ENCODE measurements around the gene TRIM54.
A peak's percentile ranks its signal among the peaks of the same experiment; 100 is the strongest.
"Not testable (repeated sequence)": the region's sequence is repeated elsewhere in the genome, so short reads cannot be mapped to it uniquely, and the experiment has no call there.

The TRIM54 gene

GRCh38 chr2:27298391-27299080, 16.3 kb downstream of the TRIM54 start (continued):
- TF ChIP-seq, protein P1, sequence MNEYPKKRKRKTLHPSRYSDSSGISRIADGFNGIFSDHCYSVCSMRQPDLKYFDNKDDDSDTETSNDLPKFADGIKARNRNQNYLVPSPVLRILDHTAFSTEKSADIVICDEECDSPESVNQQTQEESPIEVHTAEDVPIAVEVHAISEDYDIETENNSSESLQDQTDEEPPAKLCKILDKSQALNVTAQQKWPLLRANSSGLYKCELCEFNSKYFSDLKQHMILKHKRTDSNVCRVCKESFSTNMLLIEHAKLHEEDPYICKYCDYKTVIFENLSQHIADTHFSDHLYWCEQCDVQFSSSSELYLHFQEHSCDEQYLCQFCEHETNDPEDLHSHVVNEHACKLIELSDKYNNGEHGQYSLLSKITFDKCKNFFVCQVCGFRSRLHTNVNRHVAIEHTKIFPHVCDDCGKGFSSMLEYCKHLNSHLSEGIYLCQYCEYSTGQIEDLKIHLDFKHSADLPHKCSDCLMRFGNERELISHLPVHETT (tag by site-specific recombination; IDR thresholded peaks at IDR 0.05), result no peak
- TF ChIP-seq, protein P2, sequence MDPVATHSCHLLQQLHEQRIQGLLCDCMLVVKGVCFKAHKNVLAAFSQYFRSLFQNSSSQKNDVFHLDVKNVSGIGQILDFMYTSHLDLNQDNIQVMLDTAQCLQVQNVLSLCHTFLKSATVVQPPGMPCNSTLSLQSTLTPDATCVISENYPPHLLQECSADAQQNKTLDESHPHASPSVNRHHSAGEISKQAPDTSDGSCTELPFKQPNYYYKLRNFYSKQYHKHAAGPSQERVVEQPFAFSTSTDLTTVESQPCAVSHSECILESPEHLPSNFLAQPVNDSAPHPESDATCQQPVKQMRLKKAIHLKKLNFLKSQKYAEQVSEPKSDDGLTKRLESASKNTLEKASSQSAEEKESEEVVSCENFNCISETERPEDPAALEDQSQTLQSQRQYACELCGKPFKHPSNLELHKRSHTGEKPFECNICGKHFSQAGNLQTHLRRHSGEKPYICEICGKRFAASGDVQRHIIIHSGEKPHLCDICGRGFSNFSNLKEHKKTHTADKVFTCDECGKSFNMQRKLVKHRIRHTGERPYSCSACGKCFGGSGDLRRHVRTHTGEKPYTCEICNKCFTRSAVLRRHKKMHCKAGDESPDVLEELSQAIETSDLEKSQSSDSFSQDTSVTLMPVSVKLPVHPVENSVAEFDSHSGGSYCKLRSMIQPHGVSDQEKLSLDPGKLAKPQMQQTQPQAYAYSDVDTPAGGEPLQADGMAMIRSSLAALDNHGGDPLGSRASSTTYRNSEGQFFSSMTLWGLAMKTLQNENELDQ (tag by site-specific recombination; IDR thresholded peaks at IDR 0.05; ENCODE audit: low read depth), result no peak
- TF ChIP-seq ZNF777 (tag by site-specific recombination; IDR thresholded peaks at IDR 0.05; ENCODE audit: borderline replicate concordance), result no peak

- POLR2A ChIA-PET; H3K9me3 ChIP-seq (ENCODE audit: control insufficient read depth, insufficient read depth, low read depth, low read length); H3K4me3 ChIP-seq (ENCODE audit: low read depth, low read length); H3K27ac ChIP-seq (ENCODE audit: extremely low read depth, low read depth, low read length); H3K36me3 ChIP-seq (ENCODE audit: control insufficient read depth in 2 of 2, insufficient read depth in 1 of 2, low read length in 2 of 2); H3K4me1 ChIP-seq (ENCODE audit: control insufficient read depth, insufficient read depth, low read length): not testable (repeated sequence)
- CTCF ChIA-PET, result interaction anchor here (4.9 to 17.4 kb wide), 3 partner anchors 8 to 50 kb away, joined by 51 to 211 read pairs (median 61); partner anchors contain the start of gene TRIM54
Observed at GRCh38 chr2:27300606-27301005, 18.4 kb downstream of the TRIM54 start.

- Histone ChIP-seq H3K4me3 (ENCODE audit: low read depth, low read length) (no peak overlapping the region), H3K9me3 (ENCODE audit: control insufficient read depth, insufficient read depth, low read depth, low read length) (no peaks in the 10 kb centered on the region), H3K36me3 (ENCODE audit: control insufficient read depth in 2 of 2, insufficient read depth in 1 of 2, low read length in 2 of 2) (peaks cover 0 to 3% of the 10 kb centered on the region in 2 experiments; a peak in 1 of 3 replicates), H3K27ac (ENCODE audit: extremely low read depth, low read depth, low read length) (no peak overlapping the region), H3K4me1 (ENCODE audit: control insufficient read depth, insufficient read depth, low read length) (no peaks in the 10 kb centered on the region)
- ChIA-PET CTCF (interaction anchor here (0.6 to 17.4 kb wide), 47 partner anchors 9 to 1633 kb away, joined by 3 to 211 read pairs (median 4); partner anchors contain the start of genes AGBL5, MPV17, SLC30A3 and TRIM54), POLR2A (interaction anchor here (1.0 to 1.5 kb wide), 6 partner anchors 8 to 270 kb away, joined by 3 to 10 read pairs (median 4); partner anchors contain the start of genes CAD, GTF3C2 and MPV17)
- 0 out of 2 replicates have a peak, but pooled peaks have one; percentile 13 for TF ChIP-seq PRDM10 (tag by site-specific recombination; IDR thresholded peaks at IDR 0.05)
- TF ChIP-seq FEZF1 (tag by site-specific recombination; IDR thresholded peaks at IDR 0.05), result no peak
- no peak for TF ChIP-seq ZBTB6 (tag by site-specific recombination; IDR thresholded peaks at IDR 0.05)
- no peak for TF ChIP-seq EGR2 (tag by site-specific recombination; IDR thresholded peaks at IDR 0.05; ENCODE audit: low read depth)
- peak; percentile 90 for TF ChIP-seq ZNF629 (tag by site-specific recombination; IDR thresholded peaks at IDR 0.05)
- TF ChIP-seq, protein P3, sequence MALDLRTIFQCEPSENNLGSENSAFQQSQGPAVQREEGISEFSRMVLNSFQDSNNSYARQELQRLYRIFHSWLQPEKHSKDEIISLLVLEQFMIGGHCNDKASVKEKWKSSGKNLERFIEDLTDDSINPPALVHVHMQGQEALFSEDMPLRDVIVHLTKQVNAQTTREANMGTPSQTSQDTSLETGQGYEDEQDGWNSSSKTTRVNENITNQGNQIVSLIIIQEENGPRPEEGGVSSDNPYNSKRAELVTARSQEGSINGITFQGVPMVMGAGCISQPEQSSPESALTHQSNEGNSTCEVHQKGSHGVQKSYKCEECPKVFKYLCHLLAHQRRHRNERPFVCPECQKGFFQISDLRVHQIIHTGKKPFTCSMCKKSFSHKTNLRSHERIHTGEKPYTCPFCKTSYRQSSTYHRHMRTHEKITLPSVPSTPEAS (tag by site-specific recombination; IDR thresholded peaks at IDR 0.05), result no peak
- TF ChIP-seq PRDM2 (tag by site-specific recombination; IDR thresholded peaks at IDR 0.05; ENCODE audit: borderline replicate concordance), result no peak
- TF ChIP-seq YY2 (tag by site-specific recombination; IDR thresholded peaks at IDR 0.05), result no peak
- no peak for TF ChIP-seq ZFHX2 (tag by site-specific recombination; conservative IDR thresholded peaks at IDR 0.05)
Observed at GRCh38 chr2:27303093-27304025, 21.1 kb downstream of the TRIM54 start.
